H1 (cell line): ENCODE data around the gene BCKDHA. TPM values are rescaled to one million over a fixed set of nuclear protein-coding genes. Genes with fewer than 3 reads are reported as not detected.

Experiments
- CTCF ChIA-PET: fragments of 300-600 bp; sonication (Branson Sonifier 250); formaldehyde crosslinking; loops from one replicate; lab custom pipeline; 2021; ENCODE audit not compliant: partially characterized antibody; lab: Charles Lee
- POLR2A ChIA-PET: fragments of 300-600 bp; sonication (Branson Sonifier 250); formaldehyde crosslinking; loops from one replicate; lab custom pipeline; 2021; ENCODE audit warnings: inconsistent platforms; ENCODE audit not compliant: partially characterized antibody; lab: Charles Lee
- DNase-seq, 2 experiments: peaks; one replicate each; pipeline versions ENCODE4 v3.0.0 to v3.0.0-alpha.2; 2010 to 2022; ENCODE audit warnings: low spot score in 2 of 2, low read depth in 1 of 2, mixed read lengths in 1 of 2
- FAIRE-seq: peaks from 2 replicates; lab custom pipeline; 2011; peaks lifted over from hg19 to GRCh38; lab: Jason Lieb, UNC
- H2AFZ ChIP-seq: 2 replicates; pipeline ENCODE4 v1.8.1; 2012; ENCODE audit warnings: low read length, inconsistent platforms
- H2AK5ac ChIP-seq: 2 replicates; pipeline ENCODE4 v1.6.1; 2013; ENCODE audit warnings: low read depth, low read length
- H2BK120ac ChIP-seq: replicated peaks from 2 replicates; pipeline ENCODE3; 2013; ENCODE audit warnings: low read depth, low read length, inconsistent platforms
- H2BK12ac ChIP-seq: 2 replicates; pipeline ENCODE4 v1.6.1; 2013; ENCODE audit warnings: low read depth, low read length
- H2BK15ac ChIP-seq: 2 replicates; pipeline ENCODE4 v1.6.1; 2013; ENCODE audit warnings: low read length
- H2BK20ac ChIP-seq: 2 replicates; pipeline ENCODE4 v1.6.1; 2013; ENCODE audit warnings: low read length
- H2BK5ac ChIP-seq: 2 replicates; pipeline ENCODE4 v1.6.1; 2013; ENCODE audit warnings: low read depth, low read length
- H3K14ac ChIP-seq: 2 replicates; pipeline ENCODE4 v1.6.1; 2013; ENCODE audit warnings: inconsistent platforms; ENCODE audit not compliant: insufficient read length
- H3K18ac ChIP-seq: 2 replicates; pipeline ENCODE4 v1.6.1; 2013; ENCODE audit warnings: low read length; ENCODE audit errors: extremely low read depth
- H3K23ac ChIP-seq: 2 replicates; pipeline ENCODE4 v1.6.1; 2013; ENCODE audit warnings: inconsistent platforms; ENCODE audit not compliant: insufficient read length
- H3K23me2 ChIP-seq: 2 replicates; pipeline ENCODE4 v1.6.1; 2013; ENCODE audit warnings: low read depth, low read length
- H3K27ac ChIP-seq: 2 replicates; pipeline ENCODE4 v1.6.1; 2011; ENCODE audit warnings: low read depth, low read length, inconsistent platforms
- H3K27me3 ChIP-seq, 4 experiments: replicated peaks in 1 of 4; 1 replicate in 1 of 4; 2 replicates in 3 of 4; pipeline versions ENCODE4 v1.6.1 to v1.8.1; 2011 to 2013; ENCODE audit warnings: low read length in 3 of 4, mild to moderate bottlenecking in 3 of 4, inconsistent platforms in 2 of 4, mixed read lengths in 2 of 4, moderate library complexity in 1 of 4; ENCODE audit not compliant: control insufficient read depth in 3 of 4, insufficient read depth in 3 of 4; ENCODE audit errors: extremely low read depth in 1 of 4
- H3K36me3 ChIP-seq, 4 experiments: 2 replicates each; pipeline versions ENCODE4 v1.6.1 to v1.8.1; 2011 to 2013; ENCODE audit warnings: mild to moderate bottlenecking in 4 of 4, low read length in 3 of 4, moderate library complexity in 2 of 4, control low read depth in 1 of 4, inconsistent platforms in 1 of 4; ENCODE audit not compliant: insufficient read depth in 4 of 4, control insufficient read depth in 2 of 4
- H3K4ac ChIP-seq: replicated peaks from 2 replicates; pipeline ENCODE3; 2013; ENCODE audit warnings: low read length, low read depth, mixed read lengths, inconsistent platforms; ENCODE audit not compliant: insufficient read length
- H3K4me1 ChIP-seq, 4 experiments: replicated peaks in 1 of 4; 1 replicate in 1 of 4; 2 replicates in 3 of 4; pipeline versions ENCODE4 v1.6.1 to v1.8.1; 2011 to 2013; ENCODE audit warnings: low read length in 3 of 4, inconsistent platforms in 2 of 4, mixed read lengths in 1 of 4; ENCODE audit not compliant: insufficient read depth in 4 of 4, control insufficient read depth in 3 of 4
- H3K4me2 ChIP-seq, 2 experiments: 2 replicates each; pipeline versions ENCODE4 v1.6.1 to v1.8.1; 2011 to 2013; ENCODE audit warnings: low read depth in 2 of 2, low read length in 2 of 2, control low read depth in 1 of 2, inconsistent platforms in 1 of 2, mild to moderate bottlenecking in 1 of 2; ENCODE audit not compliant: insufficient read depth in 1 of 2
- H3K4me3 ChIP-seq, 4 experiments: fragments of 200-600, 300-600 bp in 1 of 4; sonication (generic), shearing (Covaris generic), sonication (Bioruptor Twin) in 1 of 4; 2 replicates each; pipeline versions ENCODE4 v1.5.1 to v1.8.1; 2011 to 2016; ENCODE audit warnings: low read length in 4 of 4, low read depth in 3 of 4, control low read depth in 2 of 4, inconsistent platforms in 2 of 4, mild to moderate bottlenecking in 2 of 4, mixed read lengths in 1 of 4, moderate library complexity in 1 of 4; ENCODE audit not compliant: insufficient read depth in 2 of 4; ENCODE audit errors: extremely low read depth in 1 of 4
- H3K56ac ChIP-seq: replicated peaks from 2 replicates; pipeline ENCODE3; 2013; ENCODE audit warnings: low read depth, mild to moderate bottlenecking, mixed read lengths, low read length, inconsistent platforms; ENCODE audit not compliant: insufficient read length
- H3K79me1 ChIP-seq: 2 replicates; pipeline ENCODE4 v1.6.1; 2013; ENCODE audit warnings: low read depth, low read length, control low read depth
- H3K79me2 ChIP-seq, 2 experiments: 2 replicates each; pipeline versions ENCODE4 v1.6.1 to v1.8.1; 2012 to 2013; ENCODE audit warnings: low read length in 2 of 2, mild to moderate bottlenecking in 2 of 2, inconsistent platforms in 1 of 2; ENCODE audit not compliant: insufficient read depth in 2 of 2, control insufficient read depth in 1 of 2
- H3K9ac ChIP-seq, 4 experiments: replicated peaks in 1 of 4; 1 replicate in 1 of 4; 2 replicates in 3 of 4; pipeline versions ENCODE4 v1.6.1 to v1.8.1; 2011 to 2013; ENCODE audit warnings: low read depth in 3 of 4, low read length in 3 of 4, control low read depth in 2 of 4, mild to moderate bottlenecking in 2 of 4, moderate library complexity in 2 of 4, inconsistent platforms in 1 of 4; ENCODE audit errors: extremely low read depth in 1 of 4
- H3K9me3 ChIP-seq, 2 experiments: 2 replicates each; pipeline versions ENCODE4 v1.6.1 to v1.8.1; 2012 to 2013; ENCODE audit warnings: mild to moderate bottlenecking in 2 of 2, moderate library complexity in 2 of 2, control low read depth in 1 of 2, inconsistent platforms in 1 of 2, low read depth in 1 of 2, low read length in 1 of 2, mixed read lengths in 1 of 2; ENCODE audit not compliant: insufficient read depth in 2 of 2
- H4K20me1 ChIP-seq, 2 experiments: replicated peaks in 1 of 2; 2 replicates each; pipeline versions ENCODE3 to v1.8.1; 2011 to 2013; ENCODE audit warnings: inconsistent platforms in 2 of 2, low read length in 2 of 2, mild to moderate bottlenecking in 1 of 2; ENCODE audit not compliant: insufficient read depth in 2 of 2, control insufficient read depth in 1 of 2
- H4K5ac ChIP-seq: 2 replicates; pipeline ENCODE4 v1.6.1; 2013; ENCODE audit warnings: low read length, low read depth, mixed read lengths, inconsistent platforms; ENCODE audit not compliant: insufficient read length
- H4K8ac ChIP-seq: 2 replicates; pipeline ENCODE4 v1.8.0; 2013; ENCODE audit warnings: mild to moderate bottlenecking, moderate library complexity, low read length, inconsistent platforms; ENCODE audit not compliant: insufficient read depth; ENCODE audit errors: extremely low read depth
- H4K91ac ChIP-seq: replicated peaks from 2 replicates; pipeline ENCODE3; 2013; ENCODE audit warnings: low read length, mixed read lengths, inconsistent platforms; ENCODE audit not compliant: insufficient read length
- CBX8 ChIP-seq: fragments of 300-800, 300-1000 bp; sonication (generic); IDR thresholded peaks from 2 replicates; pipeline ENCODE4 v1.7.1; 2016; ENCODE audit warnings: low read depth, low read length, borderline replicate concordance
- EZH2 ChIP-seq: fragments of 200-600 bp; sonication (generic); IDR thresholded peaks from 2 replicates; pipeline ENCODE4 v1.7.1; 2012; ENCODE audit warnings: low read depth, mild to moderate bottlenecking, moderate library complexity, low read length, inconsistent platforms; ENCODE audit not compliant: severe bottlenecking
- NRF1 ChIP-seq: IDR thresholded peaks from 2 replicates; pipeline ENCODE4 v1.6.1; 2011; ENCODE audit warnings: mild to moderate bottlenecking, low read depth, low read length, improper control_type of control experiment
- RNF2 ChIP-seq: fragments of 200-900, 300-1000 bp; sonication (generic); IDR thresholded peaks from 2 replicates; pipeline ENCODE4 v1.7.1; 2016; ENCODE audit warnings: borderline replicate concordance, low read depth, mild to moderate bottlenecking, antibody characterized with exemption, low read length; ENCODE audit not compliant: poor library complexity, severe bottlenecking; ENCODE audit errors: missing control alignments
- WGBS, 2 experiments: shearing (Covaris generic) in 1 of 2; methylation state at CpG; one replicate each; pipeline versions ENCODE4 v1.1.6 to v1.1.7; 2013 to 2015; ENCODE audit warnings: low lambda C conversion rate in 2 of 2, mixed read lengths in 2 of 2, inconsistent platforms in 1 of 2, low coverage in 1 of 2, missing lambda C conversion rate in 1 of 2; ENCODE audit not compliant: insufficient replicate concordance in 2 of 2, insufficient coverage in 1 of 2, insufficient read length in 1 of 2; ENCODE audit errors: extremely low coverage in 1 of 2, missing lambda C conversion rate in 1 of 2; 5-methylcytosine and 5-hydroxymethylcytosine counted together
- polyA plus RNA-seq, 7 experiments: library from polyadenylated mRNA; depleted of rRNA in 3 of 7; stranded (reverse) in 5 of 7; unstranded in 2 of 7; fragments of >200 nt in 5 of 7; fragments of 200-250 nt in 2 of 7; gene quantifications; 1 replicate in 5 of 7; 2 replicates in 1 of 7; 4 replicates in 1 of 7; pipeline versions ENCODE4 v1.2.1 to v1.2.3, GENCODE V29; 2011 to 2013; ENCODE audit warnings: missing spikeins in 2 of 7, mixed read lengths in 2 of 7
- total RNA-seq: library from RNA; stranded (reverse); fragmentation: NEBNext Ultra II Directional; extraction: Animal tissue kit (Norgen Biotek cat#: 25700); gene quantifications from 2 replicates; pipeline ENCODE4 v1.2.1, GENCODE V29; 2021

Gene BCKDHA
- total and polyA plus RNA-seq, 2 of the 8 experiments (the other 6 are each of a cell fraction or from before 2014, with no cell fraction given): 14.2 to 69.6 TPM

- TF ChIP-seq CBX8 (no peak), EZH2 (no peak), RNF2 (no peak), NRF1 (no peak)
- H3K9ac ChIP-seq: no peak overlapping the region
- WGBS, 2 experiments: 89% methylated on average over 8 of the region's 8 CpGs; no CpG with 5 or more reads in 1 of the 2 experiments
- H3K9me3 ChIP-seq: no peaks in the 10 kb centered on the region
- H3K4me1 ChIP-seq: peaks cover 0 to 2% (median under 1%) of the 10 kb centered on the region in 4 experiments; a peak in 1 of 7 replicates
- FAIRE-seq: no peak
- H3K36me3 ChIP-seq: no peaks in the 10 kb centered on the region
- ChIA-PET POLR2A (no interaction called here), CTCF (interaction anchor here (0.7 to 3.0 kb wide), 6 partner anchors 15 to 565 kb away, joined by 3 to 11 read pairs (median 3); no protein-coding TSS in a partner anchor)
- H2AK5ac ChIP-seq: no peak overlapping the region
- H3K79me1 ChIP-seq: no peaks in the 10 kb centered on the region; the same call in 1 of the 2 replicates
- no peaks in the 10 kb centered on the region; a peak in 1 of 7 replicates for H3K27me3 ChIP-seq
- no peak overlapping the region for H4K5ac ChIP-seq
- H4K20me1 ChIP-seq: no peaks in the 10 kb centered on the region
- no peak overlapping the region for H3K27ac ChIP-seq
- H4K8ac ChIP-seq: no peak overlapping the region
- H2BK15ac ChIP-seq: no peak overlapping the region
- no peak overlapping the region for H3K14ac ChIP-seq
- H3K4me2 ChIP-seq: no peak overlapping the region
- H2BK5ac ChIP-seq: no peak overlapping the region
- H2AFZ ChIP-seq: no peak overlapping the region
- H3K56ac ChIP-seq: no peak overlapping the region
- H3K4ac ChIP-seq: no peak overlapping the region
- H2BK120ac ChIP-seq: no peak overlapping the region
- no peaks in the 10 kb centered on the region for H3K79me2 ChIP-seq
- H3K23ac ChIP-seq: no peak overlapping the region
- H2BK20ac ChIP-seq: no peak overlapping the region
- DNase-seq: no peak
- H3K18ac ChIP-seq: no peak overlapping the region
- no peak overlapping the region for H3K4me3 ChIP-seq
- peaks cover 4% of the 10 kb centered on the region; the same call in 1 of the 2 replicates for H3K23me2 ChIP-seq
- H2BK12ac ChIP-seq: no peak overlapping the region
- H4K91ac ChIP-seq: no peak overlapping the region
Observed at GRCh38 chr19:41371541-41371940, 26.1 kb upstream of the BCKDHA start.
